ENCODE measurements around the gene MLX. TPM values are rescaled to one million over a fixed set of nuclear protein-coding genes. Genes with fewer than 3 reads are reported as not detected.

The MLX gene
- total and polyA plus RNA-seq, 2 donors (not counting 1 experiment from before 2014, with no cell fraction given): 62.4 to 66.6 TPM

GRCh38 chr17:42612013-42612412 is 45.1 kb downstream of the MLX start:
- peaks cover 19% of the 10 kb centered on the region for H4K20me1 ChIP-seq (ENCODE audit: control insufficient read depth, insufficient read depth, low read length, poor library complexity, severe bottlenecking)
- H3K9me3 Mint-ChIP-seq (ENCODE audit: insufficient read depth): no peaks in the 10 kb centered on the region
- CTCF ChIA-PET: no interaction called here
- WGBS (ENCODE audit: insufficient coverage): 100% methylated on average over 1 of the region's 4 CpGs
- no peak overlapping the region for H3K27ac ChIP-seq (ENCODE audit: low read length in 2 of 2)
- intact Hi-C loops (cut with micrococcal nuclease): no loop called here
- no peak overlapping the region for H3K4me3 ChIP-seq (ENCODE audit: control extremely low read depth in 1 of 5, extremely low read depth in 1 of 5, insufficient read depth in 1 of 5, low read depth in 2 of 5, low read length in 4 of 5)
- H3K9ac ChIP-seq (ENCODE audit: low read length): no peak overlapping the region
- H3K9me3 ChIP-seq (ENCODE audit: control extremely low read depth in 1 of 3, control insufficient read depth in 2 of 3, insufficient read depth in 1 of 3, low read length in 2 of 3): no peaks in the 10 kb centered on the region
- H3K4me1 Mint-ChIP-seq: peaks cover 25% of the 10 kb centered on the region
- peaks cover 14 to 18% of the 10 kb centered on the region in 2 donors for H3K4me1 ChIP-seq (ENCODE audit: control insufficient read depth in 2 of 2, insufficient read depth in 2 of 2, low read length in 2 of 2)
- no peak overlapping the region for H2AFZ ChIP-seq (ENCODE audit: insufficient read depth, low read depth, low read length, poor library complexity, severe bottlenecking)
- no peaks in the 10 kb centered on the region for H3K27me3 Mint-ChIP-seq
- peak overlapping the region; percentile 23 for H3K4me3 Mint-ChIP-seq
- H3K36me3 ChIP-seq (replicated peaks in 1 of 2; ENCODE audit: control extremely low read depth in 1 of 2, control insufficient read depth in 1 of 2, extremely low read depth in 1 of 2, insufficient read depth in 2 of 2, low read length in 1 of 2): peaks cover 0 to 30% of the 10 kb centered on the region in 2 experiments
- ATAC-seq (ENCODE audit: low read depth) (no peak), DNase-seq (no peak)
- H3K79me2 ChIP-seq (ENCODE audit: control insufficient read depth, insufficient read depth, low read length): peaks cover 28% of the 10 kb centered on the region
- no peak overlapping the region for H3K4me2 ChIP-seq (replicated peaks; ENCODE audit: low read depth, low read length, poor library complexity, severe bottlenecking)
- H3K27ac Mint-ChIP-seq: no peak overlapping the region
- POLR2A ChIA-PET: no interaction called here
- no peaks in the 10 kb centered on the region for H3K27me3 ChIP-seq (replicated peaks in 1 of 4; ENCODE audit: control extremely low read depth in 1 of 4, control insufficient read depth in 3 of 4, insufficient read depth in 4 of 4, low read length in 3 of 4)
- TF ChIP-seq EZH2 (IDR thresholded peaks at IDR 0.05; ENCODE audit: borderline replicate concordance, insufficient read depth, low read depth, low read length, poor library complexity, severe bottlenecking): no peak
- TF ChIP-seq CTCF (IDR thresholded peaks at IDR 0.05): no peak

- CTCF ChIA-PET: no interaction called here
- no peak overlapping the region for H3K4me3 Mint-ChIP-seq
- 98% methylated on average over 13 of the region's 17 CpGs for WGBS (ENCODE audit: insufficient coverage)
These were observed 46.9 kb downstream of the MLX start for GRCh38 chr17:42613699-42614295.

More at GRCh38 chr17:42613699-42614295, 46.9 kb downstream of the MLX start:
- Histone ChIP-seq H3K79me2 (ENCODE audit: control insufficient read depth, insufficient read depth, low read length) (peaks cover 11% of the 10 kb centered on the region), H3K27me3 (replicated peaks in 1 of 4; ENCODE audit: control extremely low read depth in 1 of 4, control insufficient read depth in 3 of 4, insufficient read depth in 4 of 4, low read length in 3 of 4) (no peaks in the 10 kb centered on the region), H2AFZ (ENCODE audit: insufficient read depth, low read depth, low read length, poor library complexity, severe bottlenecking) (no peak overlapping the region), H3K27ac (ENCODE audit: low read length in 2 of 2) (no peak overlapping the region), H3K9ac (ENCODE audit: low read length) (no peak overlapping the region), H3K4me3 (ENCODE audit: control extremely low read depth in 1 of 5, extremely low read depth in 1 of 5, insufficient read depth in 1 of 5, low read depth in 2 of 5, low read length in 4 of 5) (no peak overlapping the region), H3K4me1 (ENCODE audit: control insufficient read depth in 2 of 2, insufficient read depth in 2 of 2, low read length in 2 of 2) (peaks cover 5 to 14% of the 10 kb centered on the region in 2 donors), H4K20me1 (ENCODE audit: control insufficient read depth, insufficient read depth, low read length, poor library complexity, severe bottlenecking) (peaks cover 1% of the 10 kb centered on the region), H3K9me3 (ENCODE audit: control extremely low read depth in 1 of 3, control insufficient read depth in 2 of 3, insufficient read depth in 1 of 3, low read length in 2 of 3) (no peaks in the 10 kb centered on the region), H3K4me2 (replicated peaks; ENCODE audit: low read depth, low read length, poor library complexity, severe bottlenecking) (no peak overlapping the region), H3K36me3 (replicated peaks in 1 of 2; ENCODE audit: control extremely low read depth in 1 of 2, control insufficient read depth in 1 of 2, extremely low read depth in 1 of 2, insufficient read depth in 2 of 2, low read length in 1 of 2) (peaks cover 0 to 30% of the 10 kb centered on the region in 2 experiments)
- POLR2A ChIA-PET: no interaction called here
- Mint-ChIP-seq H3K27ac (no peak overlapping the region), H3K27me3 (no peaks in the 10 kb centered on the region), H3K9me3 (ENCODE audit: insufficient read depth) (no peaks in the 10 kb centered on the region), H3K4me1 (peaks cover 21% of the 10 kb centered on the region)
- DNase-seq (no peak), ATAC-seq (ENCODE audit: low read depth) (no peak)
- TF ChIP-seq CTCF (IDR thresholded peaks at IDR 0.05) (no peak), EZH2 (IDR thresholded peaks at IDR 0.05; ENCODE audit: borderline replicate concordance, insufficient read depth, low read depth, low read length, poor library complexity, severe bottlenecking) (no peak)
- intact Hi-C loops (cut with micrococcal nuclease): no loop called here
